PC-3 (cell line): ENCODE results near the gene FAM131A. TPM values are rescaled to one million over a fixed set of nuclear protein-coding genes. Genes with fewer than 3 reads are reported as not detected.

Source experiments
- ATAC-seq: fragments of 200-7000 bp; cut with Tn5 transposase; 2 replicates; pipeline ENCODE4 v1.9.1; 2020; ENCODE audit warnings: mild to moderate bottlenecking, moderate library complexity
- BruUV-seq: library from RNA; stranded (reverse); fragments of 400-500 nt; replicated peaks from 2 replicates; lab custom pipeline; 2021; lab: Mats Ljungman, UMichigan
- CTCF ChIA-PET: fragments of 300-600 bp; sonication (Branson Sonifier 250); formaldehyde crosslinking; loops from one replicate; lab custom pipeline; 2022; ENCODE audit warnings: antibody characterized with exemption; lab: Charles Lee
- POLR2A ChIA-PET: fragments of 300-600 bp; sonication (Branson Sonifier 250); formaldehyde crosslinking; loops from one replicate; lab custom pipeline; 2022; ENCODE audit warnings: antibody characterized with exemption; ENCODE audit not compliant: unreplicated experiment; lab: Charles Lee
- DNase-seq: peaks from one replicate; pipeline ENCODE4 v3.0.0-alpha.2; 2015
- H2AFZ ChIP-seq: fragments of 300-600 bp; sonication (generic); 2 replicates; pipeline ENCODE4 v1.6.0; 2016; ENCODE audit warnings: antibody characterized with exemption, low read length
- H3F3A ChIP-seq: fragments of 300-600 bp; sonication (generic); one replicate; pipeline ENCODE4 v1.6.0; 2017; ENCODE audit warnings: antibody characterized with exemption, low read length, control low read depth, mild to moderate bottlenecking; ENCODE audit not compliant: unreplicated experiment
- H3K27ac ChIP-seq: fragments of 300-600 bp; sonication (generic); 2 replicates; pipeline ENCODE4 v1.5.1; 2016; ENCODE audit warnings: mild to moderate bottlenecking, low read length
- H3K27me3 ChIP-seq: fragments of 300-600 bp; sonication (generic); 2 replicates; pipeline ENCODE4 v1.6.1; 2016; ENCODE audit warnings: low read length, mixed read lengths
- H3K36me3 ChIP-seq: fragments of 300-600 bp; sonication (generic); 2 replicates; pipeline ENCODE4 v1.6.1; 2016; ENCODE audit warnings: low read depth, mixed run types, low read length, mixed read lengths
- H3K4me1 ChIP-seq: fragments of 300-600 bp; sonication (generic); 2 replicates; pipeline ENCODE4 v1.5.1; 2016; ENCODE audit warnings: low read length; ENCODE audit not compliant: insufficient read depth
- H3K4me2 ChIP-seq: fragments of 300-600 bp; sonication (generic); 2 replicates; pipeline ENCODE4 v1.6.0; 2016; ENCODE audit warnings: low read length
- H3K4me3 ChIP-seq: fragments of 300-600 bp; sonication (generic); 2 replicates; pipeline ENCODE4 v1.5.1; 2016; ENCODE audit warnings: mild to moderate bottlenecking, low read length, mixed read lengths
- H3K79me2 ChIP-seq: fragments of 300-600 bp; sonication (generic); 2 replicates; pipeline ENCODE4 v1.6.1; 2017; ENCODE audit warnings: low read length, mixed read lengths
- H3K9ac ChIP-seq: fragments of 300-600 bp; sonication (generic); 2 replicates; pipeline ENCODE4 v1.6.0; 2016; ENCODE audit warnings: mild to moderate bottlenecking, low read length
- H3K9me2 ChIP-seq: fragments of 300-600 bp; sonication (generic); replicated peaks from 2 replicates; pipeline ENCODE4 v1.6.1; 2016; ENCODE audit warnings: mixed run types, low read length, mixed read lengths
- H3K9me3 ChIP-seq: fragments of 300-600 bp; sonication (generic); 2 replicates; pipeline ENCODE4 v1.6.1; 2016; ENCODE audit warnings: low read length, mixed read lengths
- H4K20me1 ChIP-seq: fragments of 300-600 bp; sonication (generic); 2 replicates; pipeline ENCODE4 v1.6.1; 2016; ENCODE audit warnings: low read length, mixed read lengths
- EZH2 ChIP-seq: fragments of 300-600 bp; sonication (generic); IDR thresholded peaks from one replicate; pipeline ENCODE4 v1.6.1; 2017; ENCODE audit warnings: antibody characterized with exemption, mild to moderate bottlenecking, low read length; ENCODE audit not compliant: unreplicated experiment
- EZH2phosphoT487 ChIP-seq: fragments of 300-600 bp; sonication (generic); IDR thresholded peaks from 2 replicates; pipeline ENCODE4 v1.6.1; 2018; ENCODE audit warnings: mild to moderate bottlenecking, antibody characterized with exemption, low read length, borderline replicate concordance
- intact Hi-C: fragments of 100-400 bp; cut with micrococcal nuclease; formaldehyde crosslinking; loops from 2 replicates; pipeline ENCODE4 v1.9.0; 2023
- total RNA-seq: library from RNA; depleted of rRNA; stranded (reverse); fragments of >200 nt; gene quantifications from 2 replicates; pipeline ENCODE4 v1.2.3, GENCODE V29; 2014
- TF ChIP-seq, protein P1 (sequence below): fragments of 300-600 bp; sonication (generic); conservative IDR thresholded peaks from 2 replicates; pipeline ENCODE4 v1.5.1; 2017; ENCODE audit warnings: antibody characterized with exemption, low read depth, mild to moderate bottlenecking, low read length

Gene FAM131A
- total RNA-seq, 1 experiment from 2014 or later: 21.9 TPM

DNA sequence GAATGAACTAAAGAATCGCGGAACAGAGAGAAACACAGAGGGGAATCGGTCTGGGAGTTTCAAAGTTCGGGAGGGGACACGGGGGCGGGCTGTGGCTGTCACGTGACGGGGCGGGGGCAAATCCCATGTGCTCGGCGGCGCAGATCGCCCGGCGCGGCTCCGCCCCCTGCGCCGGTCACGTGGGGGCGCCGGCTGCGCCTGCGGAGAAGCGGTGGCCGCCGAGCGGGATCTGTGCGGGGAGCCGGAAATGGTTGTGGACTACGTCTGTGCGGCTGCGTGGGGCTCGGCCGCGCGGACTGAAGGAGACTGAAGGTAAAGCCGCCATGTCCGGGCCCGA, 23.1 kb upstream of the FAM131A start, which contains the start of gene EIF4G1:
TSS of gene EIF4G1 (plus strand) at position 244 of the 337 bp plus-strand sequence. CDS start 1,191 bp downstream, outside the sequence.
- intact Hi-C loops: loop anchor here (1.0 to 5.0 kb wide), 3 partner anchors 15 to 33 kb away; partner anchors contain the start of gene PSMD2

GRCh38 chr3:184314700-184315542, 22.5 kb upstream of the FAM131A start:
- peaks cover 36% of the 10 kb centered on the region for H3K4me1 ChIP-seq
- H3K9me2 ChIP-seq: no peaks in the 10 kb centered on the region
- H3K9me3 ChIP-seq: no peaks in the 10 kb centered on the region
- H2AFZ ChIP-seq: no peak overlapping the region
- H3K4me2 ChIP-seq: peak overlapping the region; percentile 96
- no TSS peak for BruUV-seq
- peak overlapping the region; percentile 100 for H3K4me3 ChIP-seq
- peaks cover 25% of the 10 kb centered on the region for H3K36me3 ChIP-seq
- no peaks in the 10 kb centered on the region for H3K27me3 ChIP-seq
- H4K20me1 ChIP-seq: peaks cover 46% of the 10 kb centered on the region
- ChIA-PET POLR2A (interaction anchor here (0.5 kb wide), 1 partner anchor 36 kb away, joined by 19 read pairs; no protein-coding TSS in a partner anchor), CTCF (no interaction called here)
- H3K9ac ChIP-seq: peak overlapping the region; percentile 100
- peak; percentile 61 for DNase-seq
- peaks cover 8% of the 10 kb centered on the region for H3F3A ChIP-seq
- peak overlapping the region; percentile 90 for H3K27ac ChIP-seq
- TF ChIP-seq, protein P1, sequence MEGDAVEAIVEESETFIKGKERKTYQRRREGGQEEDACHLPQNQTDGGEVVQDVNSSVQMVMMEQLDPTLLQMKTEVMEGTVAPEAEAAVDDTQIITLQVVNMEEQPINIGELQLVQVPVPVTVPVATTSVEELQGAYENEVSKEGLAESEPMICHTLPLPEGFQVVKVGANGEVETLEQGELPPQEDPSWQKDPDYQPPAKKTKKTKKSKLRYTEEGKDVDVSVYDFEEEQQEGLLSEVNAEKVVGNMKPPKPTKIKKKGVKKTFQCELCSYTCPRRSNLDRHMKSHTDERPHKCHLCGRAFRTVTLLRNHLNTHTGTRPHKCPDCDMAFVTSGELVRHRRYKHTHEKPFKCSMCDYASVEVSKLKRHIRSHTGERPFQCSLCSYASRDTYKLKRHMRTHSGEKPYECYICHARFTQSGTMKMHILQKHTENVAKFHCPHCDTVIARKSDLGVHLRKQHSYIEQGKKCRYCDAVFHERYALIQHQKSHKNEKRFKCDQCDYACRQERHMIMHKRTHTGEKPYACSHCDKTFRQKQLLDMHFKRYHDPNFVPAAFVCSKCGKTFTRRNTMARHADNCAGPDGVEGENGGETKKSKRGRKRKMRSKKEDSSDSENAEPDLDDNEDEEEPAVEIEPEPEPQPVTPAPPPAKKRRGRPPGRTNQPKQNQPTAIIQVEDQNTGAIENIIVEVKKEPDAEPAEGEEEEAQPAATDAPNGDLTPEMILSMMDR: no peak
- TF ChIP-seq EZH2phosphoT487: no peak
- no peak for TF ChIP-seq EZH2
- peaks cover 52% of the 10 kb centered on the region for H3K79me2 ChIP-seq
- intact Hi-C loops: loop anchor here (1.0 to 5.0 kb wide), 3 partner anchors 16 to 32 kb away; partner anchors contain the start of gene PSMD2
- ATAC-seq: peak; percentile 44

More for the DNA sequence above, 23.1 kb upstream of the FAM131A start, which contains the start of gene EIF4G1:
- Histone ChIP-seq H3K9me3 (no peaks in the 10 kb centered on the region), H3K4me1 (peaks cover 30% of the 10 kb centered on the region), H3K79me2 (peaks cover 47% of the 10 kb centered on the region), H3K36me3 (peaks cover 25% of the 10 kb centered on the region), H3K27me3 (no peaks in the 10 kb centered on the region), H3K9me2 (no peaks in the 10 kb centered on the region), H3K4me3 (peak within 1 kb of the TSS; percentile 100), H2AFZ (peak within 1 kb of the TSS; percentile 84), H3K9ac (peak within 1 kb of the TSS; percentile 100), H3F3A (peaks cover 8% of the 10 kb centered on the region), H3K4me2 (peak within 1 kb of the TSS; percentile 96), H3K27ac (peak within 1 kb of the TSS; percentile 90), H4K20me1 (peaks cover 41% of the 10 kb centered on the region)
- TF ChIP-seq EZH2 (no peak), EZH2phosphoT487 (no peak)
- TF ChIP-seq, protein P1: no peak
- ChIA-PET POLR2A (no interaction called here), CTCF (no interaction called here)
- DNase-seq (peak; percentile 95), ATAC-seq (peak; percentile 72)
- BruUV-seq: no TSS peak
